H1 (cell line): ENCODE results near the gene OR9G4. TPM values are rescaled to one million over a fixed set of nuclear protein-coding genes. Genes with fewer than 3 reads are reported as not detected.

ENCODE experiments used
- CBX5 ChIP-seq: fragments of 300-800, 300-1000 bp; sonication (generic); IDR thresholded peaks from 2 replicates; pipeline ENCODE4 v1.7.1; 2016; ENCODE audit warnings: antibody characterized with exemption, low read length, low read depth
- CREB1 ChIP-seq: IDR thresholded peaks from 2 replicates; pipeline ENCODE4 v1.6.1; 2012; ENCODE audit warnings: inconsistent platforms
- KDM4A ChIP-seq: IDR thresholded peaks from one replicate; pipeline ENCODE4 v1.7.1; 2012; ENCODE audit warnings: low read depth, mild to moderate bottlenecking, moderate library complexity, low read length, inconsistent platforms; ENCODE audit not compliant: severe bottlenecking
- polyA plus RNA-seq, 7 experiments: library from polyadenylated mRNA; depleted of rRNA in 3 of 7; stranded (reverse) in 5 of 7; unstranded in 2 of 7; fragments of >200 nt in 5 of 7; fragments of 200-250 nt in 2 of 7; gene quantifications; 1 replicate in 5 of 7; 2 replicates in 1 of 7; 4 replicates in 1 of 7; pipeline versions ENCODE4 v1.2.1 to v1.2.3, GENCODE V29; 2011 to 2013; ENCODE audit warnings: missing spikeins in 2 of 7, mixed read lengths in 2 of 7
- total RNA-seq: library from RNA; stranded (reverse); fragmentation: NEBNext Ultra II Directional; extraction: Animal tissue kit (Norgen Biotek cat#: 25700); gene quantifications from 2 replicates; pipeline ENCODE4 v1.2.1, GENCODE V29; 2021
- TF ChIP-seq, protein P1 (sequence below): fragments of 300-600 bp; sonication (generic); IDR thresholded peaks from 2 replicates; pipeline ENCODE4 v1.7.1; 2012; ENCODE audit warnings: low read length, moderate library complexity, mild to moderate bottlenecking, inconsistent platforms; ENCODE audit not compliant: insufficient replicate concordance

The OR9G4 gene
- total and polyA plus RNA-seq, 2 of the 8 experiments (the other 6 are each of a cell fraction or from before 2014, with no cell fraction given) = not detected

DNA sequence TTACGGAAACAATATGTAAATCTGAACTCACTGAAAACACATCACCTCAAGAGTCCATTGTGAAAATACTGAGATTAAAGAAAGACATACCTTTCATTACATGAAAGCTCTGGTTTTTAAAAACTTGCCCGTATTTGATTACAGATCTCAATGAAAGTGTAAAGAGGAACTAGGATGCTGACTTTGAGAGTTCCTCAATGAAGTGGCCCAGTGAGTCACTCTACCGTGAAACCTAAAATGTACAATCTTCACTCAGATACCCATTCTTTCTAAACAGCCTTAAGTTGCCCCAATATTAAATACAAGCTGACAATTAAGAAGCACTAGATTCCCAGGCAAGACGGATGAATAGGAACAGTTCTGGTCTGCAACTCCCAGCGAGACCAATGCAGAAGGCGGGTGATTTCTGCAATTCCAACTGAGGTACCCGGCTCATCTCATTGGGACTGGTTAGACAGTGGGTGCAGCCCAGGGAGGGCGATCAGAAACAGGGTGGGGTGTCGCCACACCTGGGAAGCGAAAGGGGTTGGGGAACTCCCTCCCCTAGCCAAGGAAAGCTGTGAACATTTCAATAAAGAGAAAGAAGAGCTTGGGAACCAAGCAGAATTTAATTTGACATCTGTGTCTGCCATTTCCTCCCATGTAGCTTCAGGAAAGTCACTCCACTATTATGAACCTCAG, 33.8 kb upstream of the OR9G4 start (continued):
- no peak for TF ChIP-seq CBX5
- no peak for TF ChIP-seq KDM4A
- no peak for TF ChIP-seq CREB1
- TF ChIP-seq, protein P1, sequence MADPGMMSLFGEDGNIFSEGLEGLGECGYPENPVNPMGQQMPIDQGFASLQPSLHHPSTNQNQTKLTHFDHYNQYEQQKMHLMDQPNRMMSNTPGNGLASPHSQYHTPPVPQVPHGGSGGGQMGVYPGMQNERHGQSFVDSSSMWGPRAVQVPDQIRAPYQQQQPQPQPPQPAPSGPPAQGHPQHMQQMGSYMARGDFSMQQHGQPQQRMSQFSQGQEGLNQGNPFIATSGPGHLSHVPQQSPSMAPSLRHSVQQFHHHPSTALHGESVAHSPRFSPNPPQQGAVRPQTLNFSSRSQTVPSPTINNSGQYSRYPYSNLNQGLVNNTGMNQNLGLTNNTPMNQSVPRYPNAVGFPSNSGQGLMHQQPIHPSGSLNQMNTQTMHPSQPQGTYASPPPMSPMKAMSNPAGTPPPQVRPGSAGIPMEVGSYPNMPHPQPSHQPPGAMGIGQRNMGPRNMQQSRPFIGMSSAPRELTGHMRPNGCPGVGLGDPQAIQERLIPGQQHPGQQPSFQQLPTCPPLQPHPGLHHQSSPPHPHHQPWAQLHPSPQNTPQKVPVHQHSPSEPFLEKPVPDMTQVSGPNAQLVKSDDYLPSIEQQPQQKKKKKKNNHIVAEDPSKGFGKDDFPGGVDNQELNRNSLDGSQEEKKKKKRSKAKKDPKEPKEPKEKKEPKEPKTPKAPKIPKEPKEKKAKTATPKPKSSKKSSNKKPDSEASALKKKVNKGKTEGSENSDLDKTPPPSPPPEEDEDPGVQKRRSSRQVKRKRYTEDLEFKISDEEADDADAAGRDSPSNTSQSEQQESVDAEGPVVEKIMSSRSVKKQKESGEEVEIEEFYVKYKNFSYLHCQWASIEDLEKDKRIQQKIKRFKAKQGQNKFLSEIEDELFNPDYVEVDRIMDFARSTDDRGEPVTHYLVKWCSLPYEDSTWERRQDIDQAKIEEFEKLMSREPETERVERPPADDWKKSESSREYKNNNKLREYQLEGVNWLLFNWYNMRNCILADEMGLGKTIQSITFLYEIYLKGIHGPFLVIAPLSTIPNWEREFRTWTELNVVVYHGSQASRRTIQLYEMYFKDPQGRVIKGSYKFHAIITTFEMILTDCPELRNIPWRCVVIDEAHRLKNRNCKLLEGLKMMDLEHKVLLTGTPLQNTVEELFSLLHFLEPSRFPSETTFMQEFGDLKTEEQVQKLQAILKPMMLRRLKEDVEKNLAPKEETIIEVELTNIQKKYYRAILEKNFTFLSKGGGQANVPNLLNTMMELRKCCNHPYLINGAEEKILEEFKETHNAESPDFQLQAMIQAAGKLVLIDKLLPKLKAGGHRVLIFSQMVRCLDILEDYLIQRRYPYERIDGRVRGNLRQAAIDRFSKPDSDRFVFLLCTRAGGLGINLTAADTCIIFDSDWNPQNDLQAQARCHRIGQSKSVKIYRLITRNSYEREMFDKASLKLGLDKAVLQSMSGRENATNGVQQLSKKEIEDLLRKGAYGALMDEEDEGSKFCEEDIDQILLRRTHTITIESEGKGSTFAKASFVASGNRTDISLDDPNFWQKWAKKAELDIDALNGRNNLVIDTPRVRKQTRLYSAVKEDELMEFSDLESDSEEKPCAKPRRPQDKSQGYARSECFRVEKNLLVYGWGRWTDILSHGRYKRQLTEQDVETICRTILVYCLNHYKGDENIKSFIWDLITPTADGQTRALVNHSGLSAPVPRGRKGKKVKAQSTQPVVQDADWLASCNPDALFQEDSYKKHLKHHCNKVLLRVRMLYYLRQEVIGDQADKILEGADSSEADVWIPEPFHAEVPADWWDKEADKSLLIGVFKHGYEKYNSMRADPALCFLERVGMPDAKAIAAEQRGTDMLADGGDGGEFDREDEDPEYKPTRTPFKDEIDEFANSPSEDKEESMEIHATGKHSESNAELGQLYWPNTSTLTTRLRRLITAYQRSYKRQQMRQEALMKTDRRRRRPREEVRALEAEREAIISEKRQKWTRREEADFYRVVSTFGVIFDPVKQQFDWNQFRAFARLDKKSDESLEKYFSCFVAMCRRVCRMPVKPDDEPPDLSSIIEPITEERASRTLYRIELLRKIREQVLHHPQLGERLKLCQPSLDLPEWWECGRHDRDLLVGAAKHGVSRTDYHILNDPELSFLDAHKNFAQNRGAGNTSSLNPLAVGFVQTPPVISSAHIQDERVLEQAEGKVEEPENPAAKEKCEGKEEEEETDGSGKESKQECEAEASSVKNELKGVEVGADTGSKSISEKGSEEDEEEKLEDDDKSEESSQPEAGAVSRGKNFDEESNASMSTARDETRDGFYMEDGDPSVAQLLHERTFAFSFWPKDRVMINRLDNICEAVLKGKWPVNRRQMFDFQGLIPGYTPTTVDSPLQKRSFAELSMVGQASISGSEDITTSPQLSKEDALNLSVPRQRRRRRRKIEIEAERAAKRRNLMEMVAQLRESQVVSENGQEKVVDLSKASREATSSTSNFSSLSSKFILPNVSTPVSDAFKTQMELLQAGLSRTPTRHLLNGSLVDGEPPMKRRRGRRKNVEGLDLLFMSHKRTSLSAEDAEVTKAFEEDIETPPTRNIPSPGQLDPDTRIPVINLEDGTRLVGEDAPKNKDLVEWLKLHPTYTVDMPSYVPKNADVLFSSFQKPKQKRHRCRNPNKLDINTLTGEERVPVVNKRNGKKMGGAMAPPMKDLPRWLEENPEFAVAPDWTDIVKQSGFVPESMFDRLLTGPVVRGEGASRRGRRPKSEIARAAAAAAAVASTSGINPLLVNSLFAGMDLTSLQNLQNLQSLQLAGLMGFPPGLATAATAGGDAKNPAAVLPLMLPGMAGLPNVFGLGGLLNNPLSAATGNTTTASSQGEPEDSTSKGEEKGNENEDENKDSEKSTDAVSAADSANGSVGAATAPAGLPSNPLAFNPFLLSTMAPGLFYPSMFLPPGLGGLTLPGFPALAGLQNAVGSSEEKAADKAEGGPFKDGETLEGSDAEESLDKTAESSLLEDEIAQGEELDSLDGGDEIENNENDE = no peak
- TF ChIP-seq, all 59 proteins: peak for 0
